Head of caudate nucleus (tissue), 42 donors: ENCODE measurements around the gene AXIN2.

ENCODE experiments used
- DNase-seq, 42 donors: peaks; one replicate each; pipeline versions ENCODE4 v3.0.0 to v3.0.0-alpha.2; 2020 to 2021; ENCODE audit warnings: mixed read lengths in 7 of 42
- intact Hi-C: fragments of 100-400 bp; cut with DNase I; formaldehyde crosslinking; loops from one replicate; pipeline ENCODE4 v1.15.0; 2022

AXIN2 gene

GRCh38 chr17:65544672-65545071 is 16.8 kb downstream of the AXIN2 start:
- DNase-seq: no peak
- intact Hi-C loops: no loop called here

GRCh38 chr17:65542610-65543009 is 18.8 kb downstream of the AXIN2 start:
- DNase-seq: no peak
- intact Hi-C loops: no loop called here

GRCh38 chr17:65542067-65542466 is 19.4 kb downstream of the AXIN2 start:
- DNase-seq: no peak
- intact Hi-C loops: no loop called here

- intact Hi-C loops: no loop called here
- DNase-seq: no peak
These were observed 20.0 kb downstream of the AXIN2 start for GRCh38 chr17:65541453-65541852.

- intact Hi-C loops: no loop called here
- no peak for DNase-seq
These were observed 21.7 kb downstream of the AXIN2 start for GRCh38 chr17:65539630-65540266.

GRCh38 chr17:65538675-65539529 is 22.5 kb downstream of the AXIN2 start:
- intact Hi-C loops: no loop called here
- DNase-seq: peak in 10 of 42 donors; percentile 17 to 59 (median 32)

- intact Hi-C loops: no loop called here
- DNase-seq: peak in 1 of 42 donors; percentile 11
These were observed 23.4 kb downstream of the AXIN2 start for GRCh38 chr17:65537845-65538674.

- DNase-seq: peak in 1 of 42 donors; percentile 17
- intact Hi-C loops: no loop called here
These were observed 24.1 kb downstream of the AXIN2 start for GRCh38 chr17:65537343-65537844.

GRCh38 chr17:65536573-65537342 is 24.7 kb downstream of the AXIN2 start:
- intact Hi-C loops: no loop called here

GRCh38 chr17:65535777-65536572 is 25.5 kb downstream of the AXIN2 start:
- DNase-seq: no peak
- intact Hi-C loops: no loop called here

More at GRCh38 chr17:65536573-65537342, 24.7 kb downstream of the AXIN2 start:
- DNase-seq: no peak

- intact Hi-C loops: no loop called here
These were observed 27.5 kb downstream of the AXIN2 start for GRCh38 chr17:65533852-65534457.

GRCh38 chr17:65533056-65533745 is 28.2 kb downstream of the AXIN2 start:
- DNase-seq: peak in 1 of 42 donors; percentile 25
- intact Hi-C loops: no loop called here

More at GRCh38 chr17:65533852-65534457, 27.5 kb downstream of the AXIN2 start:
- DNase-seq: peak in 1 of 42 donors; percentile 40

- intact Hi-C loops: no loop called here
- DNase-seq: peak in 1 of 42 donors; percentile 12
These were observed 29.2 kb downstream of the AXIN2 start for GRCh38 chr17:65532101-65532890.

- intact Hi-C loops: no loop called here
- peak in 4 of 42 donors; percentile 16 to 48 (median 32) for DNase-seq
These were observed 30.0 kb downstream of the AXIN2 start for GRCh38 chr17:65531256-65532100.
